Measurements from ENCODE around the gene SUMO2. TPM values are rescaled to one million over a fixed set of nuclear protein-coding genes. Genes with fewer than 3 reads are reported as not detected.

SUMO2 gene
- total RNA-seq, 1 experiment from 2014 or later: 859 TPM

DNA sequence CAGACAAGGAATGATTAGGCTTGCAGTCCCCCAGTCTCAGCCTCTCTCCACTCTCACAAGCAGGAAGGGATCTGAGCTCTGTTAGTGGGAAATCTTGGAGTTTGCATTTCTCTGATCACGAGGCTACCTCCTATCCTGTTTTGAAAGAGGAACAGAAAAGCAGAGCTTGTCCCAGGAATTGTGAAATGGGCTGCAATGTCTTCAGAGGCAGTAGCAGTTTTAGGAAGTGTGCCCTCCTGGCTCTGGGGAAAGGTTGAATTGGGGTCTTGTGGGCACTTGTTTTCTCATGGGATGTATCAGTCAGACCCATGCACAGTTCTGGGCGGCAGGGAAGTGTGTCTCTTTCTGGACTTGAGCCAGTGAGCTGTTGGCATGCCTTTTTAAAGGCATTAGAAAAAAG, 45.5 kb upstream of the SUMO2 start:
- ChIA-PET CTCF (interaction anchor here (0.9 to 2.3 kb wide), 3 partner anchors 12 to 267 kb away, joined by 3 to 8 read pairs (median 4); no protein-coding TSS in a partner anchor), RAD21 (ENCODE audit: low non-redundant PET in 1 of 2, low total read pairs in 2 of 2, uncharacterized antibody in 2 of 2, unreplicated experiment in 2 of 2) (no interaction called here), POLR2A (no interaction called here)
- Histone ChIP-seq H3K4me1 (ENCODE audit: control insufficient read depth in 1 of 2, insufficient read depth in 2 of 2, low read length in 2 of 2) (no peaks in the 10 kb centered on the region), H3K4me3 (replicated peaks in 1 of 2; ENCODE audit: low read depth in 1 of 2, low read length in 2 of 2) (no peak overlapping the region), H3K9me2 (ENCODE audit: insufficient read depth) (no peaks in the 10 kb centered on the region), H3K79me2 (ENCODE audit: insufficient read depth, low read length) (peaks cover 6% of the 10 kb centered on the region; the same call in 1 of the 2 replicates), H3K4me2 (ENCODE audit: low read length) (no peak overlapping the region), H3K9ac (ENCODE audit: low read length) (no peak overlapping the region), H3K36me3 (ENCODE audit: control insufficient read depth in 1 of 2, insufficient read depth in 2 of 2, low read length in 2 of 2) (peaks cover 48 to 90% of the 10 kb centered on the region in 2 experiments; a peak in 3 of 4 replicates), H2AFZ (ENCODE audit: low read depth, low read length, poor library complexity, severe bottlenecking) (no peak overlapping the region), H3K27ac (ENCODE audit: low read depth, low read length) (no peak overlapping the region), H3K9me3 (ENCODE audit: control insufficient read depth in 1 of 2, insufficient read depth in 1 of 2, low read depth in 1 of 2, low read length in 2 of 2) (no peaks in the 10 kb centered on the region), H3K27me3 (ENCODE audit: insufficient read depth, low read length) (no peaks in the 10 kb centered on the region), H4K20me1 (ENCODE audit: insufficient read depth) (no peaks in the 10 kb centered on the region)
- ATAC-seq: no peak
- intact Hi-C loops (cut with micrococcal nuclease): no loop called here
- BruUV-seq (replicated peaks): no TSS peak
- no peak for DNase-seq (ENCODE audit: low read depth, low spot score)
- no peak for TF ChIP-seq ELF1 (IDR thresholded peaks at IDR 0.05; ENCODE audit: borderline replicate concordance, low read depth)
- no peak for TF ChIP-seq CBX3 (IDR thresholded peaks at IDR 0.05; ENCODE audit: low read depth)
- TF ChIP-seq YY1 (IDR thresholded peaks at IDR 0.05; ENCODE audit: extremely low read depth, insufficient replicate concordance, low read depth, low read length): no peak
- TF ChIP-seq TCF7L2 (IDR thresholded peaks at IDR 0.05; ENCODE audit: borderline replicate concordance, extremely low read depth, insufficient read depth, insufficient read length): no peak
- TF ChIP-seq SP1 (IDR thresholded peaks at IDR 0.05; ENCODE audit: low read depth): no peak
- TF ChIP-seq, protein P1, sequence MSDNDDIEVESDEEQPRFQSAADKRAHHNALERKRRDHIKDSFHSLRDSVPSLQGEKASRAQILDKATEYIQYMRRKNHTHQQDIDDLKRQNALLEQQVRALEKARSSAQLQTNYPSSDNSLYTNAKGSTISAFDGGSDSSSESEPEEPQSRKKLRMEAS (IDR thresholded peaks at IDR 0.05): no peak
- no peak for TF ChIP-seq CEBPB (IDR thresholded peaks at IDR 0.05; ENCODE audit: low read depth)
- TF ChIP-seq, protein P2, sequence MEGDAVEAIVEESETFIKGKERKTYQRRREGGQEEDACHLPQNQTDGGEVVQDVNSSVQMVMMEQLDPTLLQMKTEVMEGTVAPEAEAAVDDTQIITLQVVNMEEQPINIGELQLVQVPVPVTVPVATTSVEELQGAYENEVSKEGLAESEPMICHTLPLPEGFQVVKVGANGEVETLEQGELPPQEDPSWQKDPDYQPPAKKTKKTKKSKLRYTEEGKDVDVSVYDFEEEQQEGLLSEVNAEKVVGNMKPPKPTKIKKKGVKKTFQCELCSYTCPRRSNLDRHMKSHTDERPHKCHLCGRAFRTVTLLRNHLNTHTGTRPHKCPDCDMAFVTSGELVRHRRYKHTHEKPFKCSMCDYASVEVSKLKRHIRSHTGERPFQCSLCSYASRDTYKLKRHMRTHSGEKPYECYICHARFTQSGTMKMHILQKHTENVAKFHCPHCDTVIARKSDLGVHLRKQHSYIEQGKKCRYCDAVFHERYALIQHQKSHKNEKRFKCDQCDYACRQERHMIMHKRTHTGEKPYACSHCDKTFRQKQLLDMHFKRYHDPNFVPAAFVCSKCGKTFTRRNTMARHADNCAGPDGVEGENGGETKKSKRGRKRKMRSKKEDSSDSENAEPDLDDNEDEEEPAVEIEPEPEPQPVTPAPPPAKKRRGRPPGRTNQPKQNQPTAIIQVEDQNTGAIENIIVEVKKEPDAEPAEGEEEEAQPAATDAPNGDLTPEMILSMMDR (IDR thresholded peaks at IDR 0.05 in 2 of 3, conservative IDR thresholded peaks at IDR 0.05 in 1 of 3; ENCODE audit: borderline replicate concordance in 1 of 3, insufficient read depth in 1 of 3, low read depth in 2 of 3, low read length in 2 of 3): no peak
- TF ChIP-seq SIN3A (IDR thresholded peaks at IDR 0.05; ENCODE audit: low read depth): no peak
- TF ChIP-seq FOSL1 (IDR thresholded peaks at IDR 0.05; ENCODE audit: low read depth): no peak
- no peak for TF ChIP-seq SRF (IDR thresholded peaks at IDR 0.05; ENCODE audit: low read depth)
- TF ChIP-seq, protein P3, sequence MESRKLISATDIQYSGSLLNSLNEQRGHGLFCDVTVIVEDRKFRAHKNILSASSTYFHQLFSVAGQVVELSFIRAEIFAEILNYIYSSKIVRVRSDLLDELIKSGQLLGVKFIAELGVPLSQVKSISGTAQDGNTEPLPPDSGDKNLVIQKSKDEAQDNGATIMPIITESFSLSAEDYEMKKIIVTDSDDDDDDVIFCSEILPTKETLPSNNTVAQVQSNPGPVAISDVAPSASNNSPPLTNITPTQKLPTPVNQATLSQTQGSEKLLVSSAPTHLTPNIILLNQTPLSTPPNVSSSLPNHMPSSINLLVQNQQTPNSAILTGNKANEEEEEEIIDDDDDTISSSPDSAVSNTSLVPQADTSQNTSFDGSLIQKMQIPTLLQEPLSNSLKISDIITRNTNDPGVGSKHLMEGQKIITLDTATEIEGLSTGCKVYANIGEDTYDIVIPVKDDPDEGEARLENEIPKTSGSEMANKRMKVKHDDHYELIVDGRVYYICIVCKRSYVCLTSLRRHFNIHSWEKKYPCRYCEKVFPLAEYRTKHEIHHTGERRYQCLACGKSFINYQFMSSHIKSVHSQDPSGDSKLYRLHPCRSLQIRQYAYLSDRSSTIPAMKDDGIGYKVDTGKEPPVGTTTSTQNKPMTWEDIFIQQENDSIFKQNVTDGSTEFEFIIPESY (IDR thresholded peaks at IDR 0.05; ENCODE audit: extremely low read depth, insufficient replicate concordance, low read length): no peak
- TF ChIP-seq ZFX (IDR thresholded peaks at IDR 0.05): no peak
- TF ChIP-seq ZNF274 (IDR thresholded peaks at IDR 0.05; ENCODE audit: low read depth, low read length): no peak
- no peak for TF ChIP-seq POLR2A (IDR thresholded peaks at IDR 0.05; ENCODE audit: borderline replicate concordance, extremely low read depth, insufficient read depth, insufficient read length)
- no peak for TF ChIP-seq EGR1 (IDR thresholded peaks at IDR 0.05; ENCODE audit: low read depth)
- no peak for TF ChIP-seq RAD21 (IDR thresholded peaks at IDR 0.05; ENCODE audit: low read depth)
- TF ChIP-seq, protein P4, sequence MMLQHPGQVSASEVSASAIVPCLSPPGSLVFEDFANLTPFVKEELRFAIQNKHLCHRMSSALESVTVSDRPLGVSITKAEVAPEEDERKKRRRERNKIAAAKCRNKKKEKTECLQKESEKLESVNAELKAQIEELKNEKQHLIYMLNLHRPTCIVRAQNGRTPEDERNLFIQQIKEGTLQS (IDR thresholded peaks at IDR 0.05): no peak

Data from HCT116 (cell line).